HFFc6 (cell line): ENCODE data around the gene SSR1. TPM values are rescaled to one million over a fixed set of nuclear protein-coding genes. Genes with fewer than 3 reads are reported as not detected.
A peak's percentile ranks its signal among the peaks of the same experiment; 100 is the strongest.

Experiments
- DNase-seq: peaks from one replicate; pipeline ENCODE4 v3.0.0-alpha.2; 2018
- H3K27ac Mint-ChIP-seq: 2 replicates; pipeline ENCODE4 v1.8.0; 2020; ENCODE audit warnings: mild to moderate bottlenecking, mixed read lengths
- H3K27me3 Mint-ChIP-seq: 2 replicates; pipeline ENCODE4 v1.8.0; 2021; ENCODE audit warnings: mild to moderate bottlenecking, moderate library complexity, mixed read lengths; ENCODE audit not compliant: insufficient read depth
- H3K36me3 Mint-ChIP-seq: 2 replicates; pipeline ENCODE4 v1.8.0; 2021; ENCODE audit warnings: low read depth, mixed read lengths
- H3K4me1 Mint-ChIP-seq: 2 replicates; pipeline ENCODE4 v1.8.0; 2020; ENCODE audit warnings: low read depth, mixed read lengths
- H3K4me3 Mint-ChIP-seq: 2 replicates; pipeline ENCODE4 v1.8.0; 2020; ENCODE audit warnings: mild to moderate bottlenecking, moderate library complexity, mixed read lengths
- H3K9me3 Mint-ChIP-seq: 2 replicates; pipeline ENCODE4 v1.8.0; 2020; ENCODE audit warnings: mild to moderate bottlenecking, mixed read lengths
- total RNA-seq, 6 experiments: library from RNA; stranded (reverse); fragmentation: NEBNext Ultra II Directional; extraction: Animal tissue kit (Norgen Biotek cat#: 25700); gene quantifications; 2 replicates in 1 of 6; 3 replicates in 5 of 6; pipeline ENCODE4 v1.2.3, GENCODE V29; 2021
- TF ChIP-seq, protein P1 (sequence below): fragments of 200-600 bp; sonication (generic); IDR thresholded peaks from 2 replicates; pipeline ENCODE4 v1.5.0; 2021; ENCODE audit warnings: antibody characterized with exemption, mild to moderate bottlenecking

The SSR1 gene
- total RNA-seq, 6 experiments from 2014 or later = 279 to 334 (median 307) TPM

DNA sequence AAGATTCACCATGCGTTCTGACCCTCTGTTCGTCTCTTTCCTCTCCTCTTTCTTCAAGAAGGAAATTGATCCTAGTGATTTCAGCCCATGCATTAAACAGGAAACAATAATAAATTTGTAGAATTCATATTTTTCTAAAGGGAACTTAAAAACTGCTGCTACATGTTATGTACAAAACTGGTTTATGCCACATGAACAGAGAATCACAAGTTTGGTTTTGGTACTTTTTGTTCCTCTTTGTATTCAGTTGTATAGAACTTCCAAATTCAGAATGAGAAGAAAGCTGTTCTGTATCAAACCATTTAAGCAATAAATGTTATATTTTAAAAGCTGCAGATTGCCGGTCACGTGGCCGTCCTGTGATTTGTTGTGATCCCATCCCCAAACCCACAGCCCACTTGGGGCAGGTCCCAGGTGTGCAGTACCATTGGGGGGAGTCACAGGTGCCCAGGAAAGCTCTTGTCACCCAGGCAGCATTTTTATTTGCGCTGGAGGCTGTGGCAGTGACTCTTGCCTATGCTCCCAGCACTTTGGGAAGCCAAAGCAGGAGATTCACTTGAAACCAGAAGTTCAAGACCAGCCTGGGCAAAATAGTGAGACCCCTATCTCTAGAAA is 61.2 kb downstream of the SSR1 start:
- peaks cover 17% of the 10 kb centered on the region for H3K9me3 Mint-ChIP-seq
- TF ChIP-seq, protein P1, sequence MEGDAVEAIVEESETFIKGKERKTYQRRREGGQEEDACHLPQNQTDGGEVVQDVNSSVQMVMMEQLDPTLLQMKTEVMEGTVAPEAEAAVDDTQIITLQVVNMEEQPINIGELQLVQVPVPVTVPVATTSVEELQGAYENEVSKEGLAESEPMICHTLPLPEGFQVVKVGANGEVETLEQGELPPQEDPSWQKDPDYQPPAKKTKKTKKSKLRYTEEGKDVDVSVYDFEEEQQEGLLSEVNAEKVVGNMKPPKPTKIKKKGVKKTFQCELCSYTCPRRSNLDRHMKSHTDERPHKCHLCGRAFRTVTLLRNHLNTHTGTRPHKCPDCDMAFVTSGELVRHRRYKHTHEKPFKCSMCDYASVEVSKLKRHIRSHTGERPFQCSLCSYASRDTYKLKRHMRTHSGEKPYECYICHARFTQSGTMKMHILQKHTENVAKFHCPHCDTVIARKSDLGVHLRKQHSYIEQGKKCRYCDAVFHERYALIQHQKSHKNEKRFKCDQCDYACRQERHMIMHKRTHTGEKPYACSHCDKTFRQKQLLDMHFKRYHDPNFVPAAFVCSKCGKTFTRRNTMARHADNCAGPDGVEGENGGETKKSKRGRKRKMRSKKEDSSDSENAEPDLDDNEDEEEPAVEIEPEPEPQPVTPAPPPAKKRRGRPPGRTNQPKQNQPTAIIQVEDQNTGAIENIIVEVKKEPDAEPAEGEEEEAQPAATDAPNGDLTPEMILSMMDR = no peak
- peaks cover 11% of the 10 kb centered on the region for H3K27me3 Mint-ChIP-seq
- H3K27ac Mint-ChIP-seq = no peak overlapping the region
- no peak for DNase-seq
- H3K4me3 Mint-ChIP-seq = no peak overlapping the region
- H3K4me1 Mint-ChIP-seq = peaks cover 29% of the 10 kb centered on the region
- H3K36me3 Mint-ChIP-seq = peaks cover 8% of the 10 kb centered on the region; the same call in 1 of the 2 replicates

DNA sequence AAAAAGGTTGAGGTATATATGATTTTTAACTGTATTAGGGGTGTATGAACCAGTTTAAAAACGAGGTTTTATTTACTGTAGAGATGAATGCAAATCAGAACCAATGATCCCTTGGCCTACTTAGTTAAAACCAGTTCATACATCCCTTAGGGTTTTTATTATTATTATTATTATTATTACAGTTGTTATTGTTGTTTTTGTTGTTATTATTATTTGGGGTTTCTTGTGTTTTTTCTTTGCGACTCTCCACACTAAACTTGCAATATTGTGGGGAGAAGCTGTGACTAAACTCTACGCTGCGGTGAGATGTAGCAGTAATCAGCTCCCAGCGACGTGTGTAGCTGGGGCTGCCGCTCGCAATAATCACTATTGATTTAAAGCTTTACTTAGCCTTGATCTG is 62.2 kb downstream of the SSR1 start:
- DNase-seq = no peak

DNA sequence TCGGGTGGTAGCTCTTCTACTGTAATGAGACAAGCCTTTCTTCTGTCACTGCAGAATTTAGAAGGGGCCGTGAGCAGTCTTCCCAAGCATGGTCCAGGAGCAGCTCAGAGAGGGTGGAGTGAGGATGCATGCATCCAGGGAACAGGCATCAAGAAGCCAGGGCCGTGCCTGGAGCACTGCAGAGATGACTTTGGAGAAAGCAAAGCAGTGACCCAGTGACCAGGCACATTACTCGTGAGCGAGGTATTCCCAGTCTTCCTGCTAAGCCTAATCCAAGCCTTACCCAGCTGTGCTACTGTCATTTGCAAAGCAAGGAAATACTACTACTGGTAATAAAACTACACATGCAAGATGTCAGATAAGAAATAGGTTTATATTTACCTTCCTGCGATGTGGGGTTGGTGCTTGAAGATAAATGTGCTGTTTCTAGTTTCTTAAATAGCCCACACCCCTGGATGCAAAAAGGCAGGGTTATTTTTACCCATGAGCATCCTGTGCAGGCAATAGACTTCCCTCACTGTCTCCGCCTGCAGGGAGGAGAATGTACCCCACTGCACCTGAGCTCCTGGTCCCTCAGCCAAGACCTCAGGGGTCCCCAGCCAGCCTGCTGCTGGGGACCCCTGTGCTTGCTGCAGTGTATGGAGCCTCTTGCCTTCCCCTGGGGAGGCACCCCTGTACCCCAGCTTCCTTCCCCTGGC is 62.9 kb downstream of the SSR1 start:
- H3K27ac Mint-ChIP-seq = peak overlapping the region; percentile 59
- H3K4me1 Mint-ChIP-seq = peaks cover 29% of the 10 kb centered on the region
- peak; percentile 67 for DNase-seq
- peaks cover 8% of the 10 kb centered on the region; the same call in 1 of the 2 replicates for H3K36me3 Mint-ChIP-seq
- TF ChIP-seq, protein P1 = no peak
- H3K27me3 Mint-ChIP-seq = peaks cover 6% of the 10 kb centered on the region; the same call in 1 of the 2 replicates
- no peak overlapping the region for H3K4me3 Mint-ChIP-seq
- H3K9me3 Mint-ChIP-seq = peaks cover under 1% of the 10 kb centered on the region; the same call in 1 of the 2 replicates

More for the DNA sequence above, 62.2 kb downstream of the SSR1 start:
- Mint-ChIP-seq H3K27ac (peak overlapping the region; percentile 42; the same call in 1 of the 2 replicates), H3K4me1 (peaks cover 29% of the 10 kb centered on the region), H3K4me3 (no peak overlapping the region), H3K36me3 (peaks cover 8% of the 10 kb centered on the region; the same call in 1 of the 2 replicates), H3K27me3 (peaks cover 6% of the 10 kb centered on the region; the same call in 1 of the 2 replicates), H3K9me3 (peaks cover 8% of the 10 kb centered on the region; the same call in 1 of the 2 replicates)
- TF ChIP-seq, protein P1 = no peak

DNA sequence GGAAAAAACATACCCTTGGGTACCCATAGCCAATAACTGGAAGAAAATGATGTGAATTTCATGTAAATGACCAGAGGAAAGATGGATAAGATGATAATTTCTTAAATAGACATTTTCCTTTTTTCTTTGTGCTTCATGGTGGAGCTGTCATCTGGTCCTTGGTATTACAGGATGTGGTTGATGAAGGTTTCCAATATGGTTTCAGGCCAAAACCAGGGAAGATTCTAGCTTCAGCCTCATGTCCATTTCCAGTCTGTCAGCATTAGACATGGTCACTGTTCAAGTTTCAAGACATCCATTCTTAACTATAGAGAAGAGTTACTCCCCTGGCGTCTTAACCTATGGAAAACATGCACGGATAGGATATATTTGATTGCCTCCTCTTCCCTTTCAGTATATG is 63.6 kb downstream of the SSR1 start:
- TF ChIP-seq, protein P1 = no peak
- no peak overlapping the region for H3K4me3 Mint-ChIP-seq
- peaks cover 8% of the 10 kb centered on the region; the same call in 1 of the 2 replicates for H3K36me3 Mint-ChIP-seq
- H3K27me3 Mint-ChIP-seq = peaks cover 4% of the 10 kb centered on the region; the same call in 1 of the 2 replicates
- peaks cover 29% of the 10 kb centered on the region for H3K4me1 Mint-ChIP-seq
- no peaks in the 10 kb centered on the region for H3K9me3 Mint-ChIP-seq
- DNase-seq = no peak
- peak overlapping the region; percentile 26; the same call in 1 of the 2 replicates for H3K27ac Mint-ChIP-seq

DNA sequence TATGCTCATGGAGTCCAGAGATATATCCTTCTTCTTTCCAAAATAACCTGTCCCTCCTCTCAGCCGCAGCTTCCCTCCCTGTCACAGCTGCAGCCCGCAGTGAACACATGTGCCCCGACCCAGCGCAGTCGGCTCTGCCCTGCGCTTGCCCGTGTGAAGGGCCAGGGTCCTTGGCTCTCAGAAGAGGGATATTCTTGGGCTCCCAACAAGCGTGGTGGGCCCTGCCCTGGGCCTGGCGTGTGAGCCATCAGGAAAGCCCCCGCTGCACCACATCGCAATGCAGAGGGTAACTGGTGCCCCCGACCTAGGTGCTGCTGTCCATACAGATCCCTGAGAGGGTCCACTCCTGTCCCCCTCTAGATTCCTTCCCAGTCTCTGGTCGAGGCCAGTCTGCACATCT is 65.2 kb downstream of the SSR1 start:
- H3K27ac Mint-ChIP-seq = no peak overlapping the region
- no peaks in the 10 kb centered on the region; the same call in 1 of the 2 replicates for H3K27me3 Mint-ChIP-seq
- H3K4me3 Mint-ChIP-seq = no peak overlapping the region
- TF ChIP-seq, protein P1 = no peak
- DNase-seq = no peak
- peaks cover 39% of the 10 kb centered on the region for H3K4me1 Mint-ChIP-seq
- H3K36me3 Mint-ChIP-seq = peaks cover 8% of the 10 kb centered on the region; the same call in 1 of the 2 replicates
- H3K9me3 Mint-ChIP-seq = no peaks in the 10 kb centered on the region
